HuH-7.5 (cell line): ENCODE data around the gene BPIFB3.

Experiments
- DNase-seq: peaks from one replicate; pipeline ENCODE4 v3.0.0; 2011; ENCODE audit warnings: low spot score

BPIFB3 gene, protein sequence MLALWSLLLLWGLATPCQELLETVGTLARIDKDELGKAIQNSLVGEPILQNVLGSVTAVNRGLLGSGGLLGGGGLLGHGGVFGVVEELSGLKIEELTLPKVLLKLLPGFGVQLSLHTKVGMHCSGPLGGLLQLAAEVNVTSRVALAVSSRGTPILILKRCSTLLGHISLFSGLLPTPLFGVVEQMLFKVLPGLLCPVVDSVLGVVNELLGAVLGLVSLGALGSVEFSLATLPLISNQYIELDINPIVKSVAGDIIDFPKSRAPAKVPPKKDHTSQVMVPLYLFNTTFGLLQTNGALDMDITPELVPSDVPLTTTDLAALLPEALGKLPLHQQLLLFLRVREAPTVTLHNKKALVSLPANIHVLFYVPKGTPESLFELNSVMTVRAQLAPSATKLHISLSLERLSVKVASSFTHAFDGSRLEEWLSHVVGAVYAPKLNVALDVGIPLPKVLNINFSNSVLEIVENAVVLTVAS

GRCh38 chr20:33053291-33054106 is at the start of gene BPIFB3:
Gene BPIFB3 (plus strand): TSS chr20:33053903. CDS start chr20:33055436, 1,533 bp downstream.
- no peak for DNase-seq

DNA sequence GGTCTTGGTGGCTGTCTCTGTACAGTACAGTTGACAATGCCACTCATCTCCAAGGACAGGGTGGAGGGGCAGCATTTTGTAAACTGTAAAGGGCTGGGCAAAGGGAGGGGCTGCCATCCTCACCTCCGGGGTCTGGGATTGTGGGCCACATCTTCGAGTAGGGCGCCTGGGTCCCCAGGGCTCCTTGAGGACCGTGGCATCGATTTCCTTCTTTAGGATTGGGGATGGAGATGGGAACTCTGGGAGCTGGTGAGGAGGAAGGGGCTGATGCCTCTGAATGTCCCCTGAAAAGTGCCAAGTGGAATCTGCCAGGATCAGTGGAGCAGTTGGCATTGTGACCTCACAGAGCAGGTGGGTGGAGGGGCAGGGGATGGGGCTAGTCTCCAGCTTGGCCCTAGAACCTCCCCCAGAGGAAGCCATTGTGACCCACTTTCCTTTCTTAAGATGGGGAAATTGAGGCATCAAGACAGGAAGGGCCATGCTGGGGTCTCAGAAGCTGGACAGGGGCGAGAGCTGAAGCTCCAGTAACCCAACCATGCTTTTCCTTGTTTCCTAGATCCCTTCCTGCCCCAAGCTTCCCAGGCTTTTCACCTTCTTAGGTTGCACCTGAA is 49.5 kb upstream of the BPIFB3 start, which contains the start of gene SUN5:
SUN5 (minus strand) TSS at position 293 of the 611 bp plus-strand sequence; CDS start at position 200, 93 bp downstream.
- no peak for DNase-seq

DNA sequence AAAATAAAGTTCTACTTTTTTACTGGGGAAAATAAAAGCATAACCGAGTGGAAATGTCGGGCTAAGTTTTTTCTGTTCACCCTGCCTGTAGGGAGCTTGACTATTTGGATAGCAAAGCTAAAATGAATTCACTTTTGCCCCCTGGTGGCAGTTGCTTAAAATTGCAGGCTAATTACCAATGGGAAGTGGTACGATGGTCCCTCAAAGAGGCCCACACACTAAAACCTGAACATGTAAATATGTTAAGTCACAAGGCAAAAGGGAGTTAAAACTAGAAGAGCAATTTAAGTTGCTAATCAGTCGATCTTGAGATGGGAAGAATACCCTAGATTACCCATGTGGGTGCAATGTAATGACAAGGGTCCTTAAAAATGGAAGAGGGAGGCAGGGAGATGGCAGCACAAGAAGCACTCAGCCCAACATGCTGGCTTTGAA is 48.6 kb upstream of the BPIFB3 start:
- peak; percentile 47 for DNase-seq

DNA sequence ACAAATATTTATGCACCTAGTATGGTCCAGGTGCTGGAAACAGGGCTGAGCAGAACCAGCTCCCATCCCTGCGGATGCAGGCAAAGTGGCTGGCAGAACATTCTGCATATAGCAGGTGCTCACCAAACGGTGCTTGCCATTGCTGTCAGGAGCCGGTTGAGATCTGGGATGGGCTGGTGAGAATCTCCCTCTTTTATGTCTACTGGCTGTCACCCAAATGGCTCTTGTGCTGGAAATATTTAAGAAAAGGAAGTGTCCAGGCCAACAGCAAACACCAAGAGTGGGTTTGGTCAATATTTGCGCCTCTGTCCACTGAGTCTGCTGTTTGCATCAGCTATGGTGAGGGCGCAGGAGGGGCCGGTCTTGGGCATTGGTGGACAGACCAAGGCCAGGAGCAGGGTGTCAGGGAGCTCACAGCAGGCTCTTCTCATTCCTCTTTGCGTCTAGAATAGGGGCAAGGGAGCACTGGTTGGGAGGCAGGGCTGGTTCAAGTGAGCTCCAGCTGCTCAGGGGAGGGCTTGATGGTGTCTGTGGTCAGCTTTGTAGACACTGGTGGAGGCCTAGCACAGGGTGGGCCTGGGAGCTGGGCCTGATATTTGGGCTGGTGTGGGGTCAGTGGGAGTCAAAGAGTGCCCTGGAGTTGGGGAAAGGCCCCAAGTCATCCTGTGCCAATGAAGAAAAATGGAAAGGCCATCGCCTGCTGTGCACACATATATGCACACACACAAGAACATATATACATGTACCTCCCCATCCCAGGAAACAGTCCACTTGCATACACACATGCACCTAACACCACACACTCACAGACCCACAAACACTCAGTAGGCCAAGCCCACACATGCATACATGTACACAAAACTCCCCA is 47.6 kb upstream of the BPIFB3 start:
- DNase-seq = no peak

DNA sequence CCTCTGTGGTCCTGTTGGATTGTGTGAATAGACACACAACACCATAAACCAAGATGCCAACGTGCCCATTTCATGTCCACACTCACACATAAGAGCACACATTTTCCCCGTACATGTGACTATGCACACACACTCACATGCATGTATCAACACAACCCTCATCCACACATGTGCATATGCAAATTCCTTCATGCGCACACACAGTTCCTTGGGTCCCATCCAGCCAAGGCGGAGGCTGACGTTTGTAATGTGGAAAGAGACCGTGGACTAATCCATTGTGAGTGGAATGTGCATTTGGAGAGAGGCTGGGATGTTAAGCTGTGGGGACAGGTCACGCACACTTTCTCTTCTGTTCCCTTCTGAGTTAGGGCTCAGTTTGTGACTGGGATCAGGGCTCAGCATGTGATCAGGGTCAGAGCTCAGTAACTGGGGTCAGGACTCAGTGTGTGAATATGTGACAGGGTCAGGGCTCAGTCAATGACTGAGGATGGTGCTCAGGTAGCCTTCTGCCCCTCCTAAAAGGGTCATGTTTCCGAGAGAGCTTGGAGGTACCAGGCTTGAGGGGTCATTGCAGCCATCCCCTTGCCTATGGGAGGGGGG is 46.8 kb upstream of the BPIFB3 start:
- no peak for DNase-seq

GRCh38 chr20:33007376-33008335 is 46.0 kb upstream of the BPIFB3 start, which contains the start of gene BPIFB2:
Gene BPIFB2 (plus strand): TSS chr20:33007704. CDS start chr20:33008575, 871 bp downstream.
- DNase-seq = no peak

- DNase-seq = no peak
These were observed 45.1 kb upstream of the BPIFB3 start for GRCh38 chr20:33008336-33009213.

DNA sequence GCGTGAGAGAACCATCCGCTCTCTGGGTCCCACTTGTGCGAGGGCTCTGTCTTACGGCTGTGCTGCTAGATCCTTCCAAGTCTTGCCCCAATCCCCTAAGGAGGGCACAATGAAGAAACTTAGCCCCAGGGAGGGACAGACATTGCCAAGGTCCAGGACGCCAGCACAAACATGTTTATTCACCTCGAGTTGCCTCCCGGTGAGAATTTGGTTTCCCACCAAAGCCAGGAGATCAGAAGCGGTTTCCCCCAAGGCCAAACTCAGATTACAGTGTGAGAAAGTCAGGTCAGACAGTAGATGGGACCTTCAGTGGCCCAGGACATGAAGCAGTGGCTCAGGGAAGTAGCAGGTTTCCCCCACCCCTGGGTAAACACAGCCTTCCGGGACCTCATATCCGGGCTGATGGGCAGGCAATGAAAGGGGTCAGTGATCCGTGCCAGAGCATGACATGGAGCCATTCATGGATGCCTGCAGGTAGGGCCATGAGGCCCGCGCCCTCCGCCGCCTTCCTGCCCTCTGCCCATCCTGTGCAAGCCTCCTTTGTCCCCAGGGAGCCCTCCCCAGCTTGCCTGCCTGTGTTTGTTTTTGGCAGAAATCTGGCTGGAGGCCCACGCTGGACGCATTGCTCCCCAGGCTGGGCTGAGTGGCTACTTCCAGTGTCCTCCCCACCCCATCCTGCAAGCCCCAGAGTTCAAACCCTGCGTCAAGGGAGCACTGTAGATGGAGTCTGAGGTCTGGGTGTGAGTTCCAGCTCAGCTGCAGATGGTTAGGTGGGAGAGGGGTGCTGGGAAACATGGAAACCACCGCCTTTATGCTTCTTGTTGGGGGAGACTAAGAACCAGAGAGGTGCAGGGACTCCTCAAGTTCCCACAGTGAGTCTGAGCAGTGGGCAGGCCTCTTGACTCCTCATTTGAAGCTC is 44.2 kb upstream of the BPIFB3 start:
- DNase-seq = peak; percentile 44

DNA sequence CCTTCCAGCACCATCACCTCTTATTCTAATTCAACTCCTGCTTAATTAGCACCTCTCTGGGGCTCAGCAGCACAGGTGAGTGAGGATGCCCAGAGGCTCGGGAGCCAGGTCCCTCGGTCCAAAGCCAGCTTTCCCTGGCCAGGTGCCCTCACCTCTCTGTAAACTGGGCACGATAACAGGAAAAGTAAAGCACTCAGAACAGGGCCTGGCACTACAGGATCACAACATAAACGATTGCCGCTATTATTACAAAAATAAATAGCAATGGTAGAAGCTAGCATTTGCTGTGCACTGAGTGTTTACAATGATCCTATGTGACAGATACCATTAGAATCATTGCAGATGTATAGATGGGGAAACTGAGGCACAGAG is 43.6 kb upstream of the BPIFB3 start:
- DNase-seq = no peak

GRCh38 chr20:33010674-33011449 is 42.8 kb upstream of the BPIFB3 start:
- no peak for DNase-seq

- DNase-seq = no peak
These were observed 41.1 kb upstream of the BPIFB3 start for GRCh38 chr20:33012327-33013189.

- no peak for DNase-seq
These were observed 39.9 kb upstream of the BPIFB3 start for GRCh38 chr20:33013701-33014326.

GRCh38 chr20:33014336-33015113 is 39.2 kb upstream of the BPIFB3 start:
- DNase-seq = no peak

- DNase-seq = no peak
These were observed 38.6 kb upstream of the BPIFB3 start for GRCh38 chr20:33015114-33015484.
